ENCODE data around the gene HS6ST3. TPM values are rescaled to one million over a fixed set of nuclear protein-coding genes. Genes with fewer than 3 reads are reported as not detected.

HS6ST3 gene
- total RNA-seq, 1 experiment from 2014 or later = 1.2 TPM

DNA sequence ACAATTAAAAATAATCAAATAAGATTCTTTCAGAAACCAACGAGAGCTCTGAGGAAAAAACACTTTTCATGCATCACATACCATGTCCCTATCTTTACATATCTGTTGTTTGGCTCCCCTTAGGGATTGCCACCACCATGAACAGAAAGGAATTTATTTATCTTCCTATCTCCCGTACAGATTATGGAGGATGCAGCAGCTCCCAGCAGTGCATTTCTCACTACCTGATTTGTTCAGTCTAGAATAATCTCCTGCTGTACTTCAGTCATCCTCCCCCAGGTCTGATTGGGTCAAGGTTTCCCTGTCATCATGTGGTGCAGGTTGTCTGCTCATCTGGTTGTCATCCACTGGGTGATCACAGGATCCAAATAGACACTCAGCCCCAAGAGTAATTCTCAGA, 453.1 kb downstream of the HS6ST3 start:
- peaks cover 2% of the 10 kb centered on the region; the same call in 1 of the 2 replicates for H3K4me1 Mint-ChIP-seq
- H3K36me3 Mint-ChIP-seq = no peaks in the 10 kb centered on the region
- H3K27me3 Mint-ChIP-seq (ENCODE audit: low read depth) = no peaks in the 10 kb centered on the region
- no peaks in the 10 kb centered on the region; the same call in 1 of the 2 replicates for H3K9me3 Mint-ChIP-seq
- ChIA-PET CTCF (no interaction called here), POLR2A (no interaction called here)
- DNase-seq (ENCODE audit: low spot score) (no peak), ATAC-seq (no peak)
- H3K27ac Mint-ChIP-seq = no peak overlapping the region
- TF ChIP-seq ESRRA (CRISPR knock-in tag; IDR thresholded peaks at IDR 0.05; ENCODE audit: borderline replicate concordance) = no peak
- no peak for TF ChIP-seq FOXK1 (CRISPR knock-in tag; IDR thresholded peaks at IDR 0.05)
- H3K4me3 Mint-ChIP-seq = no peak overlapping the region

- Mint-ChIP-seq H3K9me3 (no peaks in the 10 kb centered on the region; the same call in 1 of the 2 replicates), H3K27me3 (ENCODE audit: low read depth) (no peaks in the 10 kb centered on the region), H3K36me3 (no peaks in the 10 kb centered on the region), H3K27ac (no peak overlapping the region), H3K4me1 (peaks cover 2% of the 10 kb centered on the region; the same call in 1 of the 2 replicates), H3K4me3 (no peak overlapping the region)
- ChIA-PET POLR2A (no interaction called here), CTCF (no interaction called here)
- ATAC-seq (no peak), DNase-seq (ENCODE audit: low spot score) (no peak)
- no peak for TF ChIP-seq JAZF1 (CRISPR knock-in tag; IDR thresholded peaks at IDR 0.05)
- TF ChIP-seq TP53 (CRISPR knock-in tag; IDR thresholded peaks at IDR 0.05) = no peak
- no peak for TF ChIP-seq USF2 (CRISPR knock-in tag; IDR thresholded peaks at IDR 0.05)
- no peak for TF ChIP-seq ESRRA (CRISPR knock-in tag; IDR thresholded peaks at IDR 0.05; ENCODE audit: borderline replicate concordance)
Observed at GRCh38 chr13:96544957-96545356, 455.1 kb downstream of the HS6ST3 start.

DNA sequence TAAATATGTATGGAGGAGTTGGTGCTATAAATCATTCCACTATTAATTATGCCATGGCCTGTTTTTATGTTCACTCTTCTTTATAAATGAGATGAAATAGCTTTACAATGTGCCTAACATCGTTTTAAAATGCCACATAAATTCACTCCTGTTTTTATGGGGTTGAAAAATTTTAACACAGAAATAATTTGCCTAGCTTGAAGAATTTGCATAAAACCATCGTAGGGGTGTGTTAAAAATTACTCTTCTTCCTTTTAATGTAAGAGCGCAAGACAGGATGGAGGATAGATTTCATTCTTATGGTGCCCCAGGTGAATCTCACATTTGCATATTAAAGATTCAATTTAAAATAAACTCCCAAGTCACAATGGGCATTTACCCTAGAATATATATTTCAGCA, 456.6 kb downstream of the HS6ST3 start:
- Mint-ChIP-seq H3K9me3 (no peaks in the 10 kb centered on the region; the same call in 1 of the 2 replicates), H3K27ac (no peak overlapping the region), H3K36me3 (no peaks in the 10 kb centered on the region), H3K27me3 (ENCODE audit: low read depth) (no peaks in the 10 kb centered on the region), H3K4me3 (no peak overlapping the region), H3K4me1 (peaks cover 5% of the 10 kb centered on the region)
- ATAC-seq = no peak
- ChIA-PET CTCF (no interaction called here), POLR2A (no interaction called here)
- DNase-seq (ENCODE audit: low spot score) = no peak
- no peak for TF ChIP-seq FOXP1 (CRISPR knock-in tag; IDR thresholded peaks at IDR 0.05; ENCODE audit: borderline replicate concordance)
- no peak for TF ChIP-seq KAT7 (CRISPR knock-in tag; IDR thresholded peaks at IDR 0.05; ENCODE audit: borderline replicate concordance)
- no peak for TF ChIP-seq FOXP4 (CRISPR knock-in tag; IDR thresholded peaks at IDR 0.05)
- TF ChIP-seq, protein P1, sequence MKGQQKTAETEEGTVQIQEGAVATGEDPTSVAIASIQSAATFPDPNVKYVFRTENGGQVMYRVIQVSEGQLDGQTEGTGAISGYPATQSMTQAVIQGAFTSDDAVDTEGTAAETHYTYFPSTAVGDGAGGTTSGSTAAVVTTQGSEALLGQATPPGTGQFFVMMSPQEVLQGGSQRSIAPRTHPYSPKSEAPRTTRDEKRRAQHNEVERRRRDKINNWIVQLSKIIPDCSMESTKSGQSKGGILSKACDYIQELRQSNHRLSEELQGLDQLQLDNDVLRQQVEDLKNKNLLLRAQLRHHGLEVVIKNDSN (CRISPR knock-in tag; IDR thresholded peaks at IDR 0.05) = no peak
- no peak for TF ChIP-seq IRF2 (CRISPR knock-in tag; IDR thresholded peaks at IDR 0.05; ENCODE audit: borderline replicate concordance, low read depth)

- H3K4me1 Mint-ChIP-seq = peaks cover 4% of the 10 kb centered on the region; the same call in 1 of the 2 replicates
- no peaks in the 10 kb centered on the region for H3K9me3 Mint-ChIP-seq
- ChIA-PET POLR2A (no interaction called here), CTCF (interaction anchor here (1.2 kb wide), 1 partner anchor 411 kb away, joined by 4 read pairs; no protein-coding TSS in a partner anchor)
- H3K4me3 Mint-ChIP-seq = no peak overlapping the region
- ATAC-seq (no peak), DNase-seq (ENCODE audit: low spot score) (no peak)
- no peaks in the 10 kb centered on the region for H3K27me3 Mint-ChIP-seq (ENCODE audit: low read depth)
- no peaks in the 10 kb centered on the region for H3K36me3 Mint-ChIP-seq
- no peak for TF ChIP-seq AR (CRISPR knock-in tag; IDR thresholded peaks at IDR 0.05)
- TF ChIP-seq, protein P2, sequence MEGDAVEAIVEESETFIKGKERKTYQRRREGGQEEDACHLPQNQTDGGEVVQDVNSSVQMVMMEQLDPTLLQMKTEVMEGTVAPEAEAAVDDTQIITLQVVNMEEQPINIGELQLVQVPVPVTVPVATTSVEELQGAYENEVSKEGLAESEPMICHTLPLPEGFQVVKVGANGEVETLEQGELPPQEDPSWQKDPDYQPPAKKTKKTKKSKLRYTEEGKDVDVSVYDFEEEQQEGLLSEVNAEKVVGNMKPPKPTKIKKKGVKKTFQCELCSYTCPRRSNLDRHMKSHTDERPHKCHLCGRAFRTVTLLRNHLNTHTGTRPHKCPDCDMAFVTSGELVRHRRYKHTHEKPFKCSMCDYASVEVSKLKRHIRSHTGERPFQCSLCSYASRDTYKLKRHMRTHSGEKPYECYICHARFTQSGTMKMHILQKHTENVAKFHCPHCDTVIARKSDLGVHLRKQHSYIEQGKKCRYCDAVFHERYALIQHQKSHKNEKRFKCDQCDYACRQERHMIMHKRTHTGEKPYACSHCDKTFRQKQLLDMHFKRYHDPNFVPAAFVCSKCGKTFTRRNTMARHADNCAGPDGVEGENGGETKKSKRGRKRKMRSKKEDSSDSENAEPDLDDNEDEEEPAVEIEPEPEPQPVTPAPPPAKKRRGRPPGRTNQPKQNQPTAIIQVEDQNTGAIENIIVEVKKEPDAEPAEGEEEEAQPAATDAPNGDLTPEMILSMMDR (IDR thresholded peaks at IDR 0.05) = no peak
- no peak for TF ChIP-seq EMX1 (CRISPR knock-in tag; IDR thresholded peaks at IDR 0.05)
- no peak for TF ChIP-seq CREB1 (CRISPR knock-in tag; IDR thresholded peaks at IDR 0.05)
- TF ChIP-seq, protein P3, sequence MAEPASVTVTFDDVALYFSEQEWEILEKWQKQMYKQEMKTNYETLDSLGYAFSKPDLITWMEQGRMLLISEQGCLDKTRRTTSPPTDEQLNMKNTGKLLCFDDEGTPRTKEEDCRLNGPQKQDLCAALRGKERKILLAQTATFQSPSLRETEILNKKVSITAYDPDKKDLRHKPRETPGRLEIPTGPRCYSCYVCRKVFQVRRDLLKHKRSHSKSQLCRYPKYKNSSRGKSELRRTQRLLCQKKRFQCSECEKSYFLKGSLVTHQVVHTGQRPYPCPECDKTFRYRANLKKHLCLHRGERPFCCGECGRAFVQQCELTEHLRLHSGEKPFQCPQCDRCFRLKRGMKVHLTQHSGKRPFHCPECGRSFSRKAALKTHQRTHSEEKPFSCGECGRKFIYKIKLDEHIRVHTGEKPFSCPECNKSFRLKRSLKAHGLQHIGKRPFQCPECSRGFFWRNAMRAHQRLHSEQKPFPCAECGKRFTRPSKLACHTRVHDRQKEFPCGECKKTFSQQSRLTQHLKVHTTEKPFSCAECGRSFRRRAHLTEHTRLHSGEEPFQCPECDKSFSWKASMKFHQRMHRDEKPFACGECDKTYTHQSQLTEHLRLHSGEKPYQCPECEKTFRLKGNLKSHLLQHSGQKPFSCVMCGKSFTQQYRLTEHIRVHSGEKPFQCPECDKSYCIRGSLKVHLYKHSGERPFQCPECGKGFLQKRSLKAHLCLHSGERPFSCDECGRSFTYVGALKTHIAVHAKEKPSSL (CRISPR knock-in tag; conservative IDR thresholded peaks at IDR 0.05) = no peak
- no peak for TF ChIP-seq ATF6 (CRISPR knock-in tag; IDR thresholded peaks at IDR 0.05)
- no peak for TF ChIP-seq ETV6 (CRISPR knock-in tag; IDR thresholded peaks at IDR 0.05)
- no peak overlapping the region for H3K27ac Mint-ChIP-seq
Observed at GRCh38 chr13:96551546-96551945, 461.6 kb downstream of the HS6ST3 start.

All from WTC11 (cell line).